AG04450 (cell line): Measurements from ENCODE around the gene HECW1. TPM values are rescaled to one million over a fixed set of nuclear protein-coding genes. Genes with fewer than 3 reads are reported as not detected.

ENCODE experiments used
- CTCF ChIA-PET: fragments of 300-600, 350-600 bp; formaldehyde crosslinking; extraction: SDS; loops from one replicate; lab custom pipeline; 2022; ENCODE audit warnings: antibody characterized with exemption, inconsistent platforms; lab: Charles Lee
- POLR2A ChIA-PET: fragments of 350-600 bp; formaldehyde crosslinking; extraction: SDS; loops from one replicate; lab custom pipeline; 2021; ENCODE audit warnings: antibody characterized with exemption, inconsistent platforms; lab: Yijun Ruan, JAX
- DNase-seq: peaks from one replicate; pipeline ENCODE4 v3.0.0-alpha.2; 2011; ENCODE audit warnings: low read depth, low spot score
- H3K27ac ChIP-seq: one replicate; pipeline ENCODE4 v1.5.1; 2012; ENCODE audit warnings: low read depth, low read length, control low read depth
- H3K27me3 ChIP-seq: one replicate; pipeline ENCODE4 v1.6.0; 2012; ENCODE audit warnings: low read length; ENCODE audit not compliant: control insufficient read depth, insufficient read depth
- H3K4me3 ChIP-seq: 2 replicates; pipeline ENCODE4 v1.5.1; 2011; ENCODE audit warnings: mild to moderate bottlenecking, low read depth, low read length, control low read depth
- H3K9me3 ChIP-seq: 2 replicates; pipeline ENCODE4 v1.5.1; 2012; ENCODE audit warnings: low read length; ENCODE audit not compliant: control insufficient read depth, insufficient read depth
- CTCF ChIP-seq: IDR thresholded peaks from 2 replicates; pipeline ENCODE4 v1.5.1; 2011; ENCODE audit warnings: low read depth, low read length, control low read depth, inconsistent platforms
- polyA plus RNA-seq: library from polyadenylated mRNA; depleted of rRNA; stranded (reverse); fragments of >200 nt; gene quantifications from 2 replicates; pipeline ENCODE4 v1.2.3, GENCODE V29; 2011

Gene HECW1
- polyA plus RNA-seq, 1 experiment, result 2.6 TPM

- ChIA-PET CTCF (interaction anchor here (1.7 kb wide), 1 partner anchor 111 kb away, joined by 10 read pairs; no protein-coding TSS in a partner anchor), POLR2A (no interaction called here)
- Histone ChIP-seq H3K27ac (no peak overlapping the region), H3K27me3 (no peaks in the 10 kb centered on the region), H3K4me3 (no peak overlapping the region), H3K9me3 (no peaks in the 10 kb centered on the region; the same call in 1 of the 2 replicates)
- no peak for DNase-seq
- TF ChIP-seq CTCF, result no peak
These were observed 476.2 kb downstream of the HECW1 start for GRCh38 chr7:43588477-43589132.

GRCh38 chr7:43589133-43589478 is 476.7 kb downstream of the HECW1 start:
- no peak for DNase-seq
- POLR2A ChIA-PET, result no interaction called here
- Histone ChIP-seq H3K4me3 (no peak overlapping the region), H3K27me3 (no peaks in the 10 kb centered on the region), H3K9me3 (no peaks in the 10 kb centered on the region), H3K27ac (no peak overlapping the region)
- CTCF ChIA-PET, result no interaction called here
- TF ChIP-seq CTCF, result no peak

GRCh38 chr7:43589728-43590127 is 477.3 kb downstream of the HECW1 start:
- H3K4me3 ChIP-seq, result no peak overlapping the region
- DNase-seq, result no peak
- POLR2A ChIA-PET, result no interaction called here
- H3K27ac ChIP-seq, result no peak overlapping the region
- TF ChIP-seq CTCF, result no peak
- no peaks in the 10 kb centered on the region for H3K27me3 ChIP-seq
- no peaks in the 10 kb centered on the region for H3K9me3 ChIP-seq
- CTCF ChIA-PET, result no interaction called here

GRCh38 chr7:43590862-43591557 is 478.6 kb downstream of the HECW1 start:
- Histone ChIP-seq H3K27me3 (no peaks in the 10 kb centered on the region), H3K9me3 (no peaks in the 10 kb centered on the region), H3K27ac (no peak overlapping the region), H3K4me3 (no peak overlapping the region)
- no peak for TF ChIP-seq CTCF
- no peak for DNase-seq
- CTCF ChIA-PET, result interaction anchor here (0.7 to 2.1 kb wide), 4 partner anchors 9 to 248 kb away, joined by 3 to 17 read pairs (median 6); partner anchors contain the start of gene STK17A
- POLR2A ChIA-PET, result no interaction called here

- no peak for DNase-seq
- Histone ChIP-seq H3K4me3 (no peak overlapping the region), H3K9me3 (no peaks in the 10 kb centered on the region), H3K27ac (no peak overlapping the region), H3K27me3 (no peaks in the 10 kb centered on the region)
- ChIA-PET POLR2A (no interaction called here), CTCF (interaction anchor here (1.4 to 2.1 kb wide), 3 partner anchors 10 to 248 kb away, joined by 3 to 17 read pairs (median 8); partner anchors contain the start of gene STK17A)
- no peak for TF ChIP-seq CTCF
These were observed 479.2 kb downstream of the HECW1 start for GRCh38 chr7:43591558-43592180.
